Glomerular visceral epithelial cell (primary cell): ENCODE measurements around the gene GMEB2.
A peak's percentile ranks its signal among the peaks of the same experiment; 100 is the strongest.

Source experiments
- DNase-seq: peaks from one replicate; pipeline ENCODE4 v3.0.0-alpha.2; 2016; ENCODE audit errors: extremely low spot score

The GMEB2 gene

GRCh38 chr20:63589261-63590217, 37.4 kb downstream of the GMEB2 start:
- no peak for DNase-seq

GRCh38 chr20:63588641-63589041, 38.3 kb downstream of the GMEB2 start:
- no peak for DNase-seq

GRCh38 chr20:63587776-63588591, 38.9 kb downstream of the GMEB2 start:
- DNase-seq, result no peak

DNA sequence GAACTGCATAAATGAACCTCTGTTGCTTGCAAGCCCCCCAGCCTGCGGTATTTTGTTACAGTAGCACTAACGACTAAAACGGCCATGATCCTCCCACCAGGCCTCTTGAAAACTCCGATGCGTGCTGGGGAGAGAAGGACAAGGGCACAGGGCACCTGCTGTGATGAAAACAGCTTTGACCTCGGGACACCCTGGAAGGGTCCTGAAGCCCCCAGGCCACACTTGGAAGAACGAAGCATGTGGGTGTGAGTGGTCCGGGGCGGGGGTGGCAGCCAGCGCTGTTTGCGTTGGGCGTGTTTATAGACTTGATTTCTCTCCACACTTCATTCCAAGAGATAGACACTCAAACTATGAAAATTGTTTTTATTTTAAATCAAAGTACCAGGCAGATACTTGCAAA, 39.6 kb downstream of the GMEB2 start:
- no peak for DNase-seq

DNA sequence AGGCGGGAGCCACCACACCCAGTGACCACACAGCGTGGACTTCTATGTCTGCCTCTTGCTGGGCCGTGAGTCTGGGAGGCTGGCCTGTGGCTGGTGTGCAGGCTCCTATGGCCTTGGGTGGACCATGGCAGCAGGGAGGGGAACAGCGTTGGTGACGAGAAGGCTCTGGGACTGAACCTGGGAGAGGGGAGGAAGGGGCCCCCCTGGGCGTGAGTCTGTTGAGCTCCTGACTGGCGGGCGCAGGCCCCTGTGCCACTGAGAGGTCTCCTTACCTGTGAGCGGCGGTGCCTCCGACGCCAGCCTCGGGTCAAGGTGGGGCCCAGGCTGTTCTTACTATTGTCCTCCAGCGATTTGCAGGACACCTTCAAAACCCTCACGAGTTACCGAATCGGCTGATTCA, 40.1 kb downstream of the GMEB2 start:
- DNase-seq, result no peak

DNA sequence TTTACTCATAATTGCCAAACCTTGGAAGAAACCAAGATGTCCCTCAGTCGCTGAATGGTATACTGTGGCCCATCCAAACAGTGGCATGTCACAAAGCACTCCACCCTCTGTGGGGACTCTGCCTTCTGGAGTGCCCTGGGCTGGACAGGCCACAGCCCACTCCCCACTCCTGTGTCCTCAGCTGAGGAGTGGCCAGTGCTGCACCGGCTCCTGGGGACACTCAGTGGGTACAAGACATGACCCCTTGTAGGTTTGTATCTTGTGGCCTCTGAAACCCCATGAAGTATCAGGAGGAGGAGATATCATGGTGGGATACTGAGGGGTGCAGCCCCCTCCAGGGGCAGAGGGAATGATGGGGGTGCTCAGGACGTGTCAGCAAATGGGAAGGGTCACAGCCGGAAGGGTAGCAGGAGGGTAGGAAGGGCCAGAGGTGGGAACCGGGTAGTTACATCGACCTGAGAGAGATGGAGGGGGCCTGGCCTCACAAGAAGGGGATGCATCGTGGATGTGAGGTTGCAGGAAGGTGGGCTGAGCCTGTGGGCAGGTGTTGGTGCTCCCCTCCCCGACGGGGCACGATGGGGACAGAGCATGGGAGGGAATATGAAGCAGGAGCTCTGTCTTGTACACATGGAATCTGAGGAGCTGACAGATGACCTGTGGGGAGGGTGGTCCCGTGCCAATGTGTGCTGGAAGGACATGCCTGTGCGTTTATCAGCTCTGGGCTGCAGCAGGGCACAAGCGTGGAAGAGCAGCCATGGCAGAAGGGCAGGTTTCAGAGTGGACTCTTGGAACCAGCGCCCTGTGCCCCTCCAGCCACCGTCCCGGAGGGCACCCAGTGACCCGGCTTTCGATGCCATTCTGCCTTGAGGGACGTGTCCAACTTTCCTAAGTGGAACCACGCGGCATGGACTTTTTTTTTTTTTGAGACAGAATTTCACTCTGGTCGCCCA, 41.0 kb downstream of the GMEB2 start:
- no peak for DNase-seq

DNA sequence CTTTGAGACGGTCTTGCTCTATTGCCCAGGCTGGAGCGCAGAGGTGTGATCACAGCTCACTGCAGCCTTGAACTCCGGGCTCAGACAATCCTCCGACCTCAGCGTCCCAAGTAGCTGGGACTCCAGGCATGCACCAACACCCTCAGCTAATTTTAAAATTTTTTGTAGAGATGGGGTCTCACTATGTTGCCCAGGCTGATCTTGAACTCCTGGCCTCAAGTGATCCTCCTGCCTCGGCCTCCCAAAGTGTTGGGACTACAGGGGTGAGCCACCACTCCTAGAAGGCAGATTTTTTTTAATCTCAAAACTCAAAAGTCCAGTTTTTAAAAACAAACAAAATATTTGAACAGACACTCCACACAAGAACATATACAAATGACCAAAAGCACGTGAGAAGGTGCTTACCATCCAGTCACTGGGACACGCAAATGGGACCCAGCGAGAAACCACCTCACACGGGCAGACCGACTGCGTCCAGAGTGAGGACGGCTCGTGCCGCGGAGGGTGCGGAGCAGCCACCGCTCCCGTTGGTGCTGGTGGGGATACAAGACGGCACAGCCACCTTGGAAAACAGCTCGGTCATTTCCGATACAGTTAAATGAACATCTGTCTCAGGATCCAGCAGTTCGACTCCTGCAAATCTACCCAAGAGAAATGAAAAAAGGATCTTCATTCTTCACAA, 44.4 kb downstream of the GMEB2 start:
- no peak for DNase-seq

DNA sequence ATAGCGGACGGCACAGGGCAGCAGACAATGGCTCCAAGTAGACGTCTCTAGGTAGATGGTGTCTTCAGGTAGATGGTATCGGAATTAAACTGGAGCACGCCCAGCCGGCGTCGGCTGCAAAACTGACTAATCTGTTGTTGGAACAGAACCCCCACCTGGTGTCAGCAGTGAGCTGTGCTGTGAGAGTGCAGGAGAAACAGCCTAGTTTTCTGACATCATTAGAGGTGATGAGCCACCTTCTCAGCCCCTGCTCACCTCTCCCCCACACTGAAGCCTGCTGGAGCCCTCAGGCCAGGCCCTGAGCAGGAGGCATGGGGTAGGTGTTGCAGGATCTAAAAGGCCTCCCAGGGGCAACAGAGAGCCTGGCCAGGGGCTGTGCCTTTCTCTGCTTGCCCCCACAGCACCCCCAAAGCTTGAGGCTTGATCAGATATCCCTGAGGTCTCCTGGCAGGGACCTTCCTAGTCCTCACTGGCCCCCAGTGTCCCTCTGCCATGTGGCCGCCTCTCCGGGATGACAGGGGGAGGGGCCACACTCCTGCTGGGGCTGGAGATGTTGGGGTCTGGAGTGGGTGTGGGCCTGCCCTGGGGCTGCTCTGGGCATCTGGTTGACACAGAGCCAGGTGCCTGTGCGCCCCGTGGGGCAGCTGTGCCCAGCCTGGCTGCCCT, 46.0 kb downstream of the GMEB2 start:
- DNase-seq, result peak; percentile 78

- no peak for DNase-seq
Measured at GRCh38 chr20:63579017-63579694, 47.7 kb downstream of the GMEB2 start.

DNA sequence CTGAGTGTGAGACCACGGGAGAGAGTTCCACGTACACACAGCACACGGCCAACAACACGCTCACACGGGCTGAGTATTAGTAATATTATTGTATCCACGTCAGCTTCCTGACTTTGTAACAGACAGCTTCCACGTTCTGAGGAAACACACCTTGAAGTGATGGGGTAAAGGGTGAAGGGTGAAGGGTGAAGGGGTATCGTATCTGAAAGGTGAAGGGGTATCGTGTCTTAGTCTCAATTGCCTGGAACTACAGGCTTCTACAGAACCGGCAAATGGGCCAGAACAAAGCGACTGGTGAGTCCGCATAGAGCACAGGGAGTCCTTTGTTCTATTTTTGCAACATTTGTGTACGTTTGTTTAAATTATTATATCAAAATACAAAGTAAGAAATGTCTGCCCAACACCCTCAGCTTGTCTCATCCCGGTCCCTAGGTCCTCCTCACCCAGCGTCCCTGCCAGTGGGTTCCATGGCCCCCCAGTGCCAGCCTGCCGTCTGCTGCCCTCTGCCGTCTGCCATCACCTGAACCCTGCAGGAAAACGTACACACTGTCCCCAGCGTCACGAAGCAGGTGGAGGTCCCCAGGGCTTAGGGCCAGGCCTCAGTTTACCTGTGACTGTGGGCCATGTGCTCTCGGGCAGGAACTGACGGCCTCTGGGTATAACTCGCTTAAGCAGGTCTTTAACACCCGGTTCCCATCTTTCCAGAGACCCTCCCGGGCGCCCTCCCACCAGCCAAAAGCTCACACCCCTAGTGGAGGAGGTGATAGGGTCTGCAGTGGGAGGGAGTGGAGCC, 48.5 kb downstream of the GMEB2 start:
- DNase-seq, result no peak

DNA sequence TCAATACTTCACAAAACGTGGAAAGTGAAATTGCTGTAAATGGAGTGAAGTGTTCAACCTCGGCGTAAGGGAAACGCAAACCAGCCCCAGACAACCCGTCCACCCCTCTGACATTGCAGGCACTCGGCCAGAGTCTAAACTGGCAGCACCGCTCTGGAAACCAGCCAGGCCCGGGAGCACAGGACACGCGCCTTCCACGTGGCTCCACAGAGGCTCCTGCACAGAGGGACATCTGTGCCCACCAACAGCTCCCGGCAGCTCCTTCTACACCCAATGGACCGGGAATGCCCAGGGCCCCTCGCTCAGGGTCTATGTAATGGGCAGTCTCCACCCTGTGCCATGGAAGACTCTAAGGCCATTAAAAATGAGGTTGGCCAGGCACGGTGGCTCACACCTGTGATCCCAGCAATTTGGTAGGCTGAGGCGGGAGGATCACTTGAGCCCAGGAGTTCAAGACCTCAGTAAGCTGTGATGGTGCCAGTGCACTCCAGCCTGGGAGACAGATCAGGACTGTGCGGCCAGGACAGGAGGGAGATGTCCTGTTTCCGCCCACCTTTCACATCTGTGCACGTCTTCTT, 49.5 kb downstream of the GMEB2 start:
- no peak for DNase-seq

DNA sequence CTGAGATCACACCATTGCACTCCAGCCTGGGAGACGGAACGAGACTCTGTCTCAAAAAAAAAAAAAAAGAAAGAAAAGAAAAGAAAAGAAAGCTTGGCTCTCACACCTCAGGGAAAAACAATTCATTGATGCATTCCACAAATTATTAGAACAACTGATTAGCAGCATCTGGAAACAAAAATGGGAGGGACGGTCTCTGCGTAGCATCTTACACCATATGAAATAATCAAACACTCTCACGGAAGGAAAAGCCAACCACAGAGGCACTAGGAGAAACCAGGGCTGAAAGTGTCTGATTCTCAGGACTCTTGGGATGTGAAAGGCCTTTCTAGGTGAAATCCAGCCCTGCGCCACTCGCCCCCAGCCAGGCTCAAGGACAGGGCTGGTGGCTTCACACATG, 50.6 kb downstream of the GMEB2 start:
- no peak for DNase-seq

GRCh38 chr20:63574829-63575743, 51.8 kb downstream of the GMEB2 start:
- no peak for DNase-seq

GRCh38 chr20:63574156-63574828, 52.6 kb downstream of the GMEB2 start, which contains the start of gene HELZ2:
Gene HELZ2 (minus strand): TSS chr20:63574239. CDS start chr20:63572385, 1,854 bp downstream.
- DNase-seq, result peak; percentile 81

- no peak for DNase-seq
Measured at GRCh38 chr20:63573647-63574131, 53.2 kb downstream of the GMEB2 start.

DNA sequence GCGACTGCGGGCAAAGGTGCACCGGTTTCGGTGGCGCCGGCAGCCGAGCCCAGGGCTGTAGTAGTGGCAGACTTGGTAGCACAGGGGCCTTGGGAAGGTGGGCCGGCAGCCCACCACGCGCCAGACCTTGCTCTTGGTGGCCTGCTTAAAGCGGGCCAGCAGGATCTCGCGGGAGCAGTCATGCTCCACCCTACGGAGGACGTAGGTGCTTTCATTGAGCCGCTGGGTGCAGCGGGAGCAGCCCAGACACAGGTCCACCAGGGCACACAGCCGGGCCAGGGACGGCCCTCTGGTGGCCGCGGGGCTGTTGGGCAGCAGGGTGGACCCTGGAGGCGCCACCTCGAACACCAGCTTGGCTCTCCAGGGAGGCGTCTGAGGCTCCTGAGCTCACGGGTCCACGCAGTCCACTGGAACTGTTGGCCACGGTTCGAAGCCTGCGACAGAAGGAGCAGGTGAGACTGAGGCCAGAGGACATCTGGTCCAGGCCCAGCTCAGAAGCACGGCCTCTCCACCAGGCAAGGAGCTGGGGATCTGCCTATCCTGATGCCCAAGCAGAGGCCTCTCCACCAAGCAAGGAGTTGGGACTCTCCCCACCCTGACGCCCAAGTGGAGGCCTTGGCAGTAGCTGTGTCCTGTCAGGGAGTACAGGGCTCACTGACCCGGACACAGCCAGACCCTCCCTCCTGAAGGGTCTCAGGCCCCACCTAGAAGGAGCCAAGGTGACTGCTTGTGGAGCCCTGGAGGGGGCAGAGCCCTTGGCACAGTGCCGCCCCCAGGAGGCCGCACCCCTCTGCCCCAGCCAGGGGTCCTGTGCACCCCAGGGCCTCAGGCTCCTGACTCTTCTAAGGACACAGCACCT, 53.9 kb downstream of the GMEB2 start:
- no peak for DNase-seq
